Astrocyte of the cerebellum (primary cell): ENCODE data around the gene RXRB.
"Not testable (repeated sequence)": the region's sequence is repeated elsewhere in the genome, so short reads cannot be mapped to it uniquely, and the experiment has no call there.

Source experiments
- DNase-seq: peaks from one replicate; pipeline ENCODE4 v3.0.0-alpha.2; 2011; ENCODE audit warnings: low read depth
- H3K4me3 ChIP-seq: 2 replicates; pipeline ENCODE4 v1.5.1; 2011; ENCODE audit warnings: mild to moderate bottlenecking, low read depth, low read length, moderate library complexity
- CTCF ChIP-seq: IDR thresholded peaks from 2 replicates; pipeline ENCODE4 v1.5.1; 2012; ENCODE audit warnings: low read length, low read depth, moderate library complexity, mild to moderate bottlenecking; ENCODE audit errors: missing control alignments
- in situ Hi-C: cut with HindIII; loops from 2 replicates; pipeline ENCODE4 v1.10.0; 2017; ENCODE audit warnings: low sequenced_read_pairs

RXRB gene

GRCh38 chr6:33154349-33154748 is 46.1 kb downstream of the RXRB start:
- no peak for TF ChIP-seq CTCF
- no peak for DNase-seq
- in situ Hi-C loops, result no loop called here
- H3K4me3 ChIP-seq, result no peak overlapping the region

- H3K4me3 ChIP-seq, result no peak overlapping the region
- in situ Hi-C loops, result no loop called here
- DNase-seq, result no peak
- no peak for TF ChIP-seq CTCF
These were observed 49.4 kb downstream of the RXRB start for GRCh38 chr6:33151050-33151449.

GRCh38 chr6:33150560-33150959 is 49.9 kb downstream of the RXRB start:
- DNase-seq, H3K4me3 ChIP-seq, in situ Hi-C loops: not testable (repeated sequence)

- DNase-seq, result peak; percentile 32
- TF ChIP-seq CTCF, result peak; percentile 84
- H3K4me3 ChIP-seq, result no peak overlapping the region
- in situ Hi-C loops, result no loop called here
These were observed 52.4 kb downstream of the RXRB start for GRCh38 chr6:33147807-33148666.

- no peak for TF ChIP-seq CTCF
- DNase-seq, result no peak
- in situ Hi-C loops, result no loop called here
These were observed 56.1 kb downstream of the RXRB start for GRCh38 chr6:33144373-33144772.

More at GRCh38 chr6:33144373-33144772, 56.1 kb downstream of the RXRB start:
- H3K4me3 ChIP-seq, result no peak overlapping the region
